GM19463 (cell line): ENCODE measurements around the gene DSCAM.
"Not testable (repeated sequence)": the region's sequence is repeated elsewhere in the genome, so short reads cannot be mapped to it uniquely, and the experiment has no call there.

Source experiments
- ATAC-seq: cut with Tn5 transposase; IDR thresholded peaks from one replicate; pipeline ENCODE4 v1.9.1; 2021; ENCODE audit warnings: mild to moderate bottlenecking, moderate library complexity; ENCODE audit not compliant: unreplicated experiment

The DSCAM gene

GRCh38 chr21:40073642-40074041 lies 773.3 kb downstream of the DSCAM start:
- no peak for ATAC-seq

DNA sequence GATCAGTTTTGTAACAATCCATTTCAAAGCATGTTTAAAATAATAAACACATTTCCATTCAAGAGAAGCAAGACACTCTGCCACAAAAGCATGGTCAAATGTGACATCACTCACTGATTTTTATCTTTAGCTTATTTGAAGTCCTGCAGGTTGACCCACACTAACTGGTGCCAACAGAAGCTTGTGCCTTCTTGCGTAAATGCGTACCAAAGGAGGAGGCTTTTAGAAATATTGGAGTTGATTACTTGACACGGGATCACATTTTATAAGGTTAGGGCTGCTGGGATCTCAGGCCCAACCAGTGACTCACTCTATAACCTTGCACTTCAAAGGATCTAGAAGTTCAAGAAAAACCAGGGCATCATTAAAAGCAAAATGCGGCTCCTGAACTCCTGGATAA lies 776.1 kb downstream of the DSCAM start:
- no peak for ATAC-seq

GRCh38 chr21:40067751-40068150 lies 779.2 kb downstream of the DSCAM start:
- ATAC-seq: no peak

- no peak for ATAC-seq
These were observed 780.7 kb downstream of the DSCAM start for GRCh38 chr21:40066221-40066620.

- no peak for ATAC-seq
These were observed 786.8 kb downstream of the DSCAM start for GRCh38 chr21:40060083-40060677.

DNA sequence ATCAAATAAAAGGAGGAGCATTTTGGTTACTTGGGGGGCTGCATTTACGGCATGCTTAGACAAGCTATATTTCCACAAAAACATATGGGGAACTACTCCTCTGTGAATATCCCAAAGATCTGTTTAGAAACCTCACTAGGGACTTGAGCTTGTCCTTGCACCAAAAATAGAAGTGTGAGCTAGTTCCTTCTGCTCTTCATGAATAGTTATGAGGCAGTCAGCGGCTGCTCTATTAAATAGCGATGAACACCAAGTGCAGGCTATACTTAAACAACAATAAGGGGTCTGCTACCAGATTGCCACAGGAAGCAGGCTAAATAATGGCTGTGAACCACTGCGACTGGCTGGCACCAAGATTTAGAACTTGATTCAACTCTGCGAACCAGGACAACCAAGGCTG lies 789.6 kb downstream of the DSCAM start:
- no peak for ATAC-seq

- no peak for ATAC-seq
These were observed 790.9 kb downstream of the DSCAM start for GRCh38 chr21:40056031-40056430.

DNA sequence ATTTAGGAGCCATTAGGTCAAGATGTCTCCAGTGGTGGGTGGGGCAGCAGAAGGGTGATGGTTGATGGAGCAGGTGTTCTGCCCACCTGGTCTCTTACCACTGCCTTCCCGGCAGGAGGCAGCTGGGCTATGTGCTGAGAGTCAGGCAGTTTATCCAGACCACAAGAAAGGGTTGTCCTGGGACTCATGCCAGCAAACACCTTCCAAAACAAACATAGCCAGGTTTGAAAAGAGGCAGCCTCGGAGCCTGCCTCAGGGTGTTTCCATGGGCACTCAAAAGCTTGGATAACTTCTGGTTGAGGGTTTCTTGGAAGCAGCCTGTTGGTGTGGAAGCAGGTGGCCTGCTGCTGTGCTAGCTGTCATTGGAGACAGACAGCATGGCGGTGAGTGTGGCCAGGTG lies 792.6 kb downstream of the DSCAM start:
- ATAC-seq: no peak

DNA sequence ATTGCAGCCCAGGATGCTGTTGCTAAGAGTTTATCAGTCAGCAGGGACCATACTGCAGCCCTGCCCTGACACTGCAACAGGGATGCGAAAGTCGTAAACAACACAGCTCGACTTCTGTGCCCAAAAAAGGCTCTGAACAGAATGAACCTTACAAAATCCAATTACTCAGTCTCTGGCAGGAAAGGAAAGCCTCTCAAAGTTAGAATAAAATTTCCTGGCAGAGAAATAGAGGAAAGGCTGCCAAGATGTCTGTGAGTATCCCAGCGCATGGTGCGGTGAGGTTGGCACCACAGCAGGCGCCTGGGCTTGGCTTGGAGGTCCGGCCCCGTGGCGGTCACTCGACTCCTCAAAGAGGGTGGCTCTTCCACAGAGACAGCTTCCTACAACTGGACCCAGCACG lies 794.0 kb downstream of the DSCAM start:
- ATAC-seq: no peak

DNA sequence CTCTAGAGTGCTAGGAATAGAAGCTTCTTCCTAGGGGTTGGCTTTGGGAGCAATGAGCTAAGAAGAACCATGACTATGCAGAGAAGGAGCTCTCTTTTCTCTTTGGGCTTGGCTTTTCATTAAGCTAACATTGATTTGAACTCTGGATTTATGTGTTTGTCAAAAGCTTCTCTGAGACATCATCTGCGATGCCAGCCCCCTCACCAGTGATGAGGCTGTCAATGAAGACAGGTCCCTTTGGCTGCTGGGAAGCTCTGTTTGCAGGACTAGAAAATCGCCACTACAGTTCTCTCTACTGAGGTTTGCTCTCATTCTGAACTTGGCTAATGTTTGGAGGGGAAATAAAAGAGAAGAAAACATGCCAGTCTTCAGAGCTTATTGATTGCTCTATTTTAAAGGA lies 794.7 kb downstream of the DSCAM start:
- no peak for ATAC-seq

DNA sequence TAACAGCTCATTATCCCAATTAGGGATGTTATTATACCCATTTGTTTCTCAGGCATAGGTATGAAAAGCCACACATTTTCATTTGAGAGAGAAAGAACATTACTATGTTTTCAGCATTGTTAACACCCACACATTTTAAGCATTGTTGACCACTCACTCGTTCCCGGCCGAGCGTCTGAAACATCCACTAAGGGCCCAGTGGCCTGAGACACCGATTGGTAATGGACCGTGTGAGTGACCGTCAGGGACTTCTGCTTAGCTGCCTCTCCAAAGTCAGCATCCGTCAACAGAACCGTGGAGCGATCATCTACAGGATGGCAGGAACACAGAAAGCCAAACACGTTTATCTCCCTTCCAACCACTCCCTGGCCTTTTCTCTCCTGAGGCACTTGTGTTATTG lies 795.2 kb downstream of the DSCAM start:
- ATAC-seq: no peak

DNA sequence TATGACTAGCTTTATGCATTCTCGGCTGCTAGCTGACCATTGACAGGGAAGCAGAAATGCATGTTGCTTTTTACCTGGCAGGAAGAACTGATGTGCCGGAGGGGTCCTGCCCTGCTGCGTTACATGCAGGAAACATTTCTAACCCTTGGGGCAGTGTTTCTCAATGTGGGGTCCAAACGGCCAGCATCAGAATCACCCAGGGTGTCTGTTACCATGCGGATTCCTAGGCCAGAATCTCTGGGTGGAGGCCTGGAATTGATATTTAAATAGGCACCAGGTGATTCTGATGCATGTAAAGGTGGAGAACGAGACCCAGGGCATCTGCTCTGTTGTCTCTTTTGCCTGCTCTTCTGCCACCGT lies 797.0 kb downstream of the DSCAM start:
- no peak for ATAC-seq

- ATAC-seq: no peak
These were observed 797.7 kb downstream of the DSCAM start for GRCh38 chr21:40049031-40049930.

GRCh38 chr21:40047993-40048730 lies 798.8 kb downstream of the DSCAM start:
- no peak for ATAC-seq

DNA sequence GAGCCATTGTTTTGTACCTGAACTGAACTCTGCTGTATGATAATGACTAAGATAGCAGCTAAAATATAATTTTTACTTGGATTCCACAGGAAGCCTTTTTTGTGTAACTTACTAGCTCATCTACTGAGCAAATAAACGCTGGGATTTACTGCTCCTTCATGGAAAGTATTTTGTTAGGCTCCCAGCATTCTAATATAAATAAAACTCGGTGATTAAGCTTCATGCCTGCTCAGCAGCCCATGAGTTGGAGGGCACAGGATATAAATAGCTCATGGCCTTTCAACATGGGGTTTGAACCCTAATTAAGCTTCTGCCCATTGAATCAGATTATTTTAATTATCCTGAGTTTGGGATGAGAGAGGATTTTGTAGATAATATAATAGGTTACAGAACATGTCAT lies 799.7 kb downstream of the DSCAM start:
- ATAC-seq: no peak

GRCh38 chr21:40043866-40044265 lies 803.1 kb downstream of the DSCAM start:
- no peak for ATAC-seq

DNA sequence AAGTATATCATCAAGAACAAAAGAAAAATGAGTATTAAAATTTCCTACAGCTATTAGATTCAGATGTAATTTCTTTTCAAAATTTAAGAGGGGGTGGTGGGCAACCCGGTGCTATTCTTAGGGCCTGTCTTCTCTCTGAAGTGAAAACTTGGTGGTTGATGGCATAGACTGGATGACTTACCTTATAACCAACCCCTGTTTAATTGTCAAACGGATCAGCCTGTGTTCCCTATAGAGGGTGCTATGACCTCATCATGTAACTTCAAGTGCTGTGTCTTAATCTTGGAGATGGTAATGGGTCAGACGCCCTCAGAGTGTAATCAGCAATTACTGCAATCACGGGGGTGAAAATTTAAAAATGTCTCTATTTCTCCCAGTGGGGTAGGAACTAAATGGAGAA lies 803.5 kb downstream of the DSCAM start:
- ATAC-seq: no peak

DNA sequence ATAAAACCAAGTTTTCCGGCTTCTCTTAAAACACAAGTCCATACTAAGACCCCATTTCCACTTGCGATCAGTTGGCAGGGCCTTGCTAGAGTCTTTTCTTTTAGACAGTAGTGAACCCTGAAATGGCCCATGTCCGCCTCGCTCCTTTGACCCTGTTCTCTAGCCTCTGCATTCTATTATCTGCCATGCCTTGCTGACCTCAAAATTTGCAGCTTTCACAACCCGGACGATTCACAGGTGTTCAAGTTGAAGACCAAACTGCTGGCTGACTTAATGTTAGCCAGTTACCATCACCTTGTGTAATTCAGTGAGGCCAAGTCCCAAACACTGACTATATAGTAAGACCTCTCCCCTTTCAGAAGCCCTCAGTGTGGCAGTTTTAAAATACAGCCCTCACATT lies 805.5 kb downstream of the DSCAM start:
- no peak for ATAC-seq

DNA sequence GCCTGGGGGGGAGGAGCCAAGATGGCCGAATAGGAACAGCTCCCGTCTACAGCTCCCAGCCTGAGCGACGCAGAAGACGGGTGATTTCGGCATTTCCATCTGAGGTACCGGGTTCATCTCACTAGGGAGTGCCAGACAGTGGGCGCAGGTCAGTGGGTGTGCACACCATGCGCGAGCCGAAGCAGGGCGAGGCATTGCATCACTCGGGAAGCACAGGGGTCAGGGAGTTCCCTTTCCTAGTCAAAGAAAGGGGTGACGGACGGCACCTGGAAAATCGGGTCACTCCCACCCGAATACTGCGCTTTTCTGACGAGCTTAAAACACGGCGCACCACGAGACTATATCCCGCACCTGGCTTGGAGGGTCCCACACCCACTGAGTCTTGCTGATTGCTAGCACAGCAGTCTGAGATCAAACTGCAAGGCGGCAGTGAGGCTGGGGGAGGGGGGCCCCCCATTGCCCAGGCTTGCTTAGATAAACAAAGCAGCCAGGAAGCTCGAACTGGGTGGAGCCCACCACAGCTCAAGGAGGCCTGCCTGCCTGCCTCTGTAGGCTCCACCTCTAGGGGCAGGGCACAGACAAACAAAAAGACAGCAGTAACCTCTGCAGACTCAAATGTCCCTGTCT lies 813.7 kb downstream of the DSCAM start:
- ATAC-seq: not testable (repeated sequence)

DNA sequence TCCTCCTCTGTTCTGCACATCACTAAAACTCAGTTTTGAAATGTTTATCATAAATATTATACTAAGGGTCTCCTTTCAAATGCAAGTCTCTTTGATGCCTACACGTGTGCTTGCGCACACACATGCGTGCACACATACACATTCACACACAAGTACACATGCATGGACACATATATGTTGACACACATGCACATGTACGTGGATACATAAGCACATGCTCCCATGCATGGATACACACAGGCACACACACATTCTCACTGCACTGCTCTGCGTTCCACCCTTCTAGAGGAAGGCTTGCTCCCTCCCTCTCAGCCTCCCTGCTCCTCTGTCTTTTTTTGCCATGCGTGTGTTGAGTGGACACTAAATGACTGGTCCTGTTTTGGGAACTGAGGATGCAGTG lies 817.1 kb downstream of the DSCAM start:
- ATAC-seq: no peak

GRCh38 chr21:40028393-40028792 lies 818.6 kb downstream of the DSCAM start:
- ATAC-seq: not testable (repeated sequence)
